K562 (cell line): ENCODE results near the gene SMG7. TPM values are rescaled to one million over a fixed set of nuclear protein-coding genes. Genes with fewer than 3 reads are reported as not detected.
A peak's percentile ranks its signal among the peaks of the same experiment; 100 is the strongest.

ENCODE experiments used
- ATAC-seq: fragments of 200-7000 bp; cut with Tn5 transposase; 3 replicates; pipeline ENCODE4 v1.9.1; 2020; ENCODE audit warnings: moderate library complexity
- BruUV-seq: library from RNA; stranded (reverse); fragments of 400-500 nt; replicated peaks from 2 replicates; lab custom pipeline; 2021; lab: Mats Ljungman, UMichigan
- CTCF ChIA-PET: fragments of 300-600 bp; formaldehyde crosslinking; extraction: SDS; loops from one replicate; lab custom pipeline; 2021; ENCODE audit warnings: low intra/inter-chr PET ratio; lab: Yijun Ruan, JAX
- POLR2A ChIA-PET: fragments of 300-600, 350-650 bp; sonication (Branson Sonifier 250); formaldehyde crosslinking; extraction: SDS; loops from one replicate; lab custom pipeline; 2021; ENCODE audit warnings: antibody characterized with exemption, inconsistent platforms; lab: Yijun Ruan, JAX
- DNase-seq, 4 experiments: peaks; one replicate each; pipeline versions ENCODE4 v3.0.0 to v3.0.0-alpha.2; 2011 to 2018; ENCODE audit warnings: low spot score in 3 of 4, mixed read lengths in 3 of 4; ENCODE audit errors: extremely low read depth in 1 of 4
- FAIRE-seq: peaks from 2 replicates; lab custom pipeline; 2011; peaks lifted over from hg19 to GRCh38; lab: Jason Lieb, UNC
- H2AFZ ChIP-seq: 2 replicates; pipeline ENCODE4 v1.6.0; 2011; ENCODE audit warnings: low read depth, low read length, control low read depth, inconsistent platforms
- H3K27ac ChIP-seq: fragments of 200-600 bp; 3 replicates; pipeline ENCODE4 v1.8.0; 2011; ENCODE audit warnings: low read depth, mild to moderate bottlenecking, control low read depth, inconsistent platforms, low read length, moderate library complexity, mixed read lengths; ENCODE audit errors: extremely low read depth
- H3K27me3 ChIP-seq, 2 experiments: fragments of 300-600 bp in 1 of 2; 2 replicates in 1 of 2; 3 replicates in 1 of 2; pipeline versions ENCODE4 v1.6.0 to v1.8.0; 2011; ENCODE audit warnings: inconsistent platforms in 2 of 2, low read length in 2 of 2, mild to moderate bottlenecking in 1 of 2, mixed read lengths in 1 of 2, moderate library complexity in 1 of 2; ENCODE audit not compliant: control insufficient read depth in 2 of 2, insufficient read depth in 2 of 2
- H3K36me3 ChIP-seq: fragments of 300-600 bp; 3 replicates; pipeline ENCODE4 v1.8.0; 2011; ENCODE audit warnings: mild to moderate bottlenecking, low read length, inconsistent platforms; ENCODE audit not compliant: control insufficient read depth, insufficient read depth
- H3K4me1 ChIP-seq, 2 experiments: fragments of 200-600 bp in 1 of 2; replicated peaks in 1 of 2; 2 replicates in 1 of 2; 3 replicates in 1 of 2; pipeline versions ENCODE4 v1.5.1 to v1.8.0; 2011; ENCODE audit warnings: inconsistent platforms in 2 of 2, low read length in 2 of 2, mild to moderate bottlenecking in 1 of 2, mixed read lengths in 1 of 2, moderate library complexity in 1 of 2; ENCODE audit not compliant: control insufficient read depth in 2 of 2, insufficient read depth in 2 of 2
- H3K4me2 ChIP-seq: 2 replicates; pipeline ENCODE4 v1.6.1; 2011; ENCODE audit warnings: low read length, control low read depth, inconsistent platforms, mixed read lengths; ENCODE audit not compliant: insufficient read depth
- H3K4me3 ChIP-seq: fragments of 200-600 bp; sonication (generic), shearing (Covaris generic); 2 replicates; pipeline ENCODE4 v1.5.1; 2016; ENCODE audit warnings: control low read depth, inconsistent platforms
- H3K79me2 ChIP-seq: fragments of 200-600 bp; 3 replicates; pipeline ENCODE4 v1.8.0; 2011; ENCODE audit warnings: low read length, inconsistent platforms; ENCODE audit not compliant: control insufficient read depth, insufficient read depth
- H3K9ac ChIP-seq, 2 experiments: 2 replicates each; pipeline versions ENCODE4 v1.6.0 to v1.6.1; 2011; ENCODE audit warnings: low read depth in 2 of 2, low read length in 2 of 2, control low read depth in 1 of 2, inconsistent platforms in 1 of 2, mild to moderate bottlenecking in 1 of 2, mixed read lengths in 1 of 2; ENCODE audit not compliant: insufficient read depth in 1 of 2
- H3K9me1 ChIP-seq: one replicate; pipeline ENCODE4 v1.6.0; 2011; ENCODE audit warnings: inconsistent platforms, mild to moderate bottlenecking, low read length, moderate library complexity; ENCODE audit not compliant: control insufficient read depth, insufficient read depth
- H3K9me3 ChIP-seq: replicated peaks from 2 replicates; pipeline ENCODE4 v1.5.1; 2011; ENCODE audit warnings: low read depth, low read length, inconsistent platforms; ENCODE audit not compliant: control insufficient read depth, insufficient read depth
- H4K20me1 ChIP-seq: replicated peaks from 2 replicates; pipeline ENCODE4 v1.6.1; 2011; ENCODE audit warnings: low read length, inconsistent platforms, mixed read lengths; ENCODE audit not compliant: control insufficient read depth, insufficient read depth
- MCM3 ChIP-seq: fragments of 450-650 bp; IDR thresholded peaks from 2 replicates; pipeline ENCODE4 v1.6.1; 2016
- MCM7 ChIP-seq, 2 experiments: fragments of 450-650 bp; IDR thresholded peaks; 2 replicates each; pipeline ENCODE4 v1.6.1; 2016 to 2018
- SPI1 ChIP-seq: IDR thresholded peaks from 2 replicates; pipeline ENCODE4 v1.6.1; 2011; ENCODE audit warnings: low read depth, low read length, control low read depth, borderline replicate concordance
- ZNF24 ChIP-seq: fragments of 450-650 bp; IDR thresholded peaks from 2 replicates; pipeline ENCODE4 v1.6.1; 2016
- ZSCAN29 ChIP-seq: fragments of 450-650 bp; IDR thresholded peaks from 2 replicates; pipeline ENCODE4 v1.6.1; 2017
- WGBS: fragments of 100-300 bp; shearing (Covaris generic); methylation state at CpG from one replicate; pipeline ENCODE4 v1.1.6; 2016; ENCODE audit warnings: low coverage, mixed read lengths; ENCODE audit not compliant: insufficient coverage; ENCODE audit errors: missing lambda C conversion rate; 5-methylcytosine and 5-hydroxymethylcytosine counted together
- in situ Hi-C: fragments of 300-500 bp; cut with MboI; formaldehyde crosslinking; loops from 4 replicates; pipeline ENCODE4 v1.15.0; 2018; ENCODE audit warnings: inconsistent platforms, mixed read lengths
- intact Hi-C: fragments of 100-400 bp; cut with micrococcal nuclease; formaldehyde crosslinking; loops from 2 replicates; pipeline ENCODE4 v1.14.2; 2022
- polyA plus RNA-seq, 8 experiments: library from polyadenylated mRNA; depleted of rRNA in 4 of 8; stranded (reverse) in 5 of 8; unstranded in 3 of 8; fragments of >200 nt; fragmentation: Nextera tagmentation in 2 of 8; fragmentation: Illumina TruSeq in 1 of 8; extraction: Ambion mirVana in 2 of 8; extraction: Trizol in 1 of 8; gene quantifications; 2 replicates each; pipeline versions ENCODE4 v1.2.1 to v1.2.3, GENCODE V29; 2011 to 2014; ENCODE audit warnings: inconsistent platforms in 1 of 8, missing spikeins in 1 of 8
- total RNA-seq, 7 experiments: library from RNA; depleted of rRNA in 6 of 7; stranded (reverse); fragments of >200 nt in 6 of 7; fragmentation: Illumina TruSeq in 2 of 7; extraction: Trizol in 2 of 7; gene quantifications; 2 replicates each; pipeline versions ENCODE4 v1.2.1 to v1.2.3, GENCODE V29; 2011 to 2021; ENCODE audit warnings: low replicate concordance in 1 of 7

SMG7 gene
- total and polyA plus RNA-seq, 9 of the 15 experiments (the other 6 are each of a cell fraction or from before 2014, with no cell fraction given): 12.4 to 74.6 (median 29.0) TPM

DNA sequence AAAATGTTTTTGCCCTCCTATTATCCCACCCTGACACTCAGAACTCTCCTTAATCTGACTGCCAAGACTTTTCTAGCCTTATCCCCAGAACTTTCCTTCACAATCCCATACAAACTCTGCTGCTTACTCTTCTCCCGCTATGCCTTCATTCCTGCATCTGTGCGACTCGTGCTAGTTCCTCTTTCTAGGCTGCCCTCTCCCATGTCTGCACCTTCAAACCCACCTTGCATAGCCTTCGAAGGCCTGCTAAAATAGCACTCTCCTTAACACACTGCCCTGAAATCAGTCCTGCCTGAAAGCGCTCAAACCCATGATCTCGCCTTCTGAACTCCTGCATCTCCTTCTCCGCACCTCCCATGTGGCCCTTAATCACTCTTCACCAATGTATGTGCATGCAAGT is 120.4 kb downstream of the SMG7 start:
- Histone ChIP-seq H3K4me3 (no peak overlapping the region), H3K79me2 (no peaks in the 10 kb centered on the region), H3K9me3 (no peaks in the 10 kb centered on the region), H3K9ac (no peak overlapping the region), H3K27me3 (peaks cover 26 to 55% of the 10 kb centered on the region in 2 experiments), H3K36me3 (no peaks in the 10 kb centered on the region), H3K27ac (no peak overlapping the region), H3K4me2 (no peak overlapping the region), H3K9me1 (no peaks in the 10 kb centered on the region), H4K20me1 (no peaks in the 10 kb centered on the region), H2AFZ (no peak overlapping the region), H3K4me1 (no peaks in the 10 kb centered on the region)
- no TSS peak for BruUV-seq
- FAIRE-seq (no peak), DNase-seq (no peak), ATAC-seq (no peak; the same call in 2 of the 3 replicates)
- WGBS: 11% methylated on average over 7 of the region's 7 CpGs
- no peak for TF ChIP-seq ZNF24
- TF ChIP-seq MCM3: peak; percentile 53; the same call in 1 of the 2 replicates
- TF ChIP-seq SPI1: peak; percentile 34; the same call in 1 of the 2 replicates
- peak in 1 of 2 experiments; percentile 85; a peak in 2 of 4 replicates for TF ChIP-seq MCM7 (IDR thresholded peaks at IDR 0.05)
- ChIA-PET CTCF (interaction anchor here (0.8 kb wide), 1 partner anchor 30 kb away, joined by 4 read pairs; no protein-coding TSS in a partner anchor), POLR2A (interaction anchor here (0.9 kb wide), 1 partner anchor 13 kb away, joined by 3 read pairs; no protein-coding TSS in a partner anchor)
- in situ Hi-C loops (no loop called here), intact Hi-C loops (no loop called here)

DNA sequence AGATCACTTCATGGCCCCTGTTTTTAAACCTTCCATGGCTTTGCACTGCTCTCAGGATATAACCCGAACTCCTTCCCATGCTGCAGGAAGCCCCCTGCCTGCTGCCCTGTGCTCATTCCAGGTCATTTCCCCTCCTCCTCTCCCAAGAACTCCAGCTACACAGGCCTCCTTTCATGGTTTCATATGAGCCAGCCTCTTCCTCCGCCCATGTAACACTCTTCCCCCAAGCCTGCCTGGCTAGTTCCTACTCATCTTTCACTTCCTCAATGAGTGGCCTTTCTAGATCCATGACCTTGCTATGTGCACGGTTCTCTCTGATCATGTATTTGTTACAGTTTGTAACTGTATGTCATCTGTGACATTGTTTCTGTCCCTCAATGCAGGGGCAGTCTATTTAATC is 121.1 kb downstream of the SMG7 start:
- no peaks in the 10 kb centered on the region for H4K20me1 ChIP-seq
- H3K79me2 ChIP-seq: no peaks in the 10 kb centered on the region
- H3K4me3 ChIP-seq: no peak overlapping the region
- WGBS: 0% methylated on average over 3 of the region's 3 CpGs
- intact Hi-C loops: no loop called here
- H3K27me3 ChIP-seq: peaks cover 26 to 57% of the 10 kb centered on the region in 2 experiments
- no peaks in the 10 kb centered on the region for H3K4me1 ChIP-seq
- H3K27ac ChIP-seq: no peak overlapping the region
- H3K4me2 ChIP-seq: no peak overlapping the region
- TF ChIP-seq SPI1 (peak; percentile 37; the same call in 1 of the 2 replicates), ZSCAN29 (no peak)
- DNase-seq: no peak
- ATAC-seq: no peak
- H2AFZ ChIP-seq: no peak overlapping the region
- no peak for FAIRE-seq
- H3K9me1 ChIP-seq: no peaks in the 10 kb centered on the region
- no peaks in the 10 kb centered on the region for H3K36me3 ChIP-seq
- no peaks in the 10 kb centered on the region for H3K9me3 ChIP-seq
- H3K9ac ChIP-seq: no peak overlapping the region
- in situ Hi-C loops: no loop called here
- ChIA-PET POLR2A (interaction anchor here (0.9 kb wide), 1 partner anchor 13 kb away, joined by 3 read pairs; no protein-coding TSS in a partner anchor), CTCF (no interaction called here)
- BruUV-seq: no TSS peak
